OCI-LY7 (cell line): ENCODE results near the gene CATSPER4. TPM values are rescaled to one million over a fixed set of nuclear protein-coding genes. Genes with fewer than 3 reads are reported as not detected.

Source experiments
- BruUV-seq: library from RNA; stranded (reverse); fragments of 400-500 nt; replicated peaks from 2 replicates; lab custom pipeline; 2021; lab: Mats Ljungman, UMichigan
- CTCF ChIA-PET: fragments of 300-600 bp; sonication (Branson Sonifier 250); formaldehyde crosslinking; loops from one replicate; lab custom pipeline; 2022; ENCODE audit warnings: antibody characterized with exemption; ENCODE audit not compliant: unreplicated experiment; lab: Charles Lee
- POLR2A ChIA-PET: fragments of 300-600 bp; sonication (Branson Sonifier 250); formaldehyde crosslinking; loops from one replicate; lab custom pipeline; 2022; ENCODE audit warnings: antibody characterized with exemption; lab: Charles Lee
- DNase-seq: peaks from one replicate; pipeline ENCODE4 v3.0.0-alpha.2; 2015; ENCODE audit warnings: low spot score
- H2AFZ ChIP-seq: fragments of 200-600 bp; sonication (generic), shearing (Covaris generic); 2 replicates; pipeline ENCODE4 v1.6.1; 2014; ENCODE audit warnings: mild to moderate bottlenecking, antibody characterized with exemption, low read length, moderate library complexity
- H3K27ac ChIP-seq: fragments of 200-600 bp; sonication (generic); 2 replicates; pipeline ENCODE4 v1.5.1; 2014; ENCODE audit warnings: mixed run types, low read depth, mild to moderate bottlenecking, moderate library complexity, low read length, inconsistent platforms; ENCODE audit not compliant: poor library complexity, severe bottlenecking
- H3K36me3 ChIP-seq: fragments of 200-600 bp; sonication (generic); 2 replicates; pipeline ENCODE4 v1.6.1; 2014; ENCODE audit warnings: mild to moderate bottlenecking, antibody characterized with exemption, low read length, moderate library complexity, mixed read lengths; ENCODE audit not compliant: insufficient read depth
- H3K4me1 ChIP-seq: fragments of 200-600 bp; sonication (generic); 2 replicates; pipeline ENCODE4 v1.5.1; 2014; ENCODE audit warnings: mild to moderate bottlenecking, low read length; ENCODE audit not compliant: insufficient read depth, poor library complexity, severe bottlenecking
- H3K4me2 ChIP-seq: fragments of 200-600 bp; sonication (generic); 2 replicates; pipeline ENCODE4 v1.6.1; 2014; ENCODE audit warnings: mild to moderate bottlenecking, low read length
- H3K4me3 ChIP-seq: fragments of 200-600 bp; sonication (generic); 2 replicates; pipeline ENCODE4 v1.5.1; 2014; ENCODE audit warnings: mild to moderate bottlenecking, low read depth, low read length; ENCODE audit not compliant: poor library complexity, severe bottlenecking
- H3K79me2 ChIP-seq: fragments of 200-600 bp; sonication (generic); 2 replicates; pipeline ENCODE4 v1.6.1; 2016; ENCODE audit warnings: low read depth, mild to moderate bottlenecking, low read length, moderate library complexity, mixed read lengths; ENCODE audit not compliant: insufficient read depth
- H3K9me2 ChIP-seq: fragments of 200-600 bp; sonication (generic); 2 replicates; pipeline ENCODE4 v1.6.1; 2016; ENCODE audit warnings: mild to moderate bottlenecking, low read length, mixed read lengths; ENCODE audit not compliant: insufficient read depth
- H3K9me3 ChIP-seq: fragments of 200-600 bp; sonication (generic); 2 replicates; pipeline ENCODE4 v1.6.1; 2014; ENCODE audit warnings: mild to moderate bottlenecking, mixed run types, low read length, mixed read lengths
- H4K20me1 ChIP-seq: fragments of 200-600 bp; sonication (generic); 2 replicates; pipeline ENCODE4 v1.6.1; 2014; ENCODE audit warnings: mild to moderate bottlenecking, antibody characterized with exemption, low read length, moderate library complexity, mixed read lengths; ENCODE audit not compliant: insufficient read depth
- EZH2phosphoT487 ChIP-seq: fragments of 200-600 bp; sonication (generic); IDR thresholded peaks from 2 replicates; pipeline ENCODE4 v1.6.1; 2018; ENCODE audit warnings: low read depth, borderline replicate concordance, mild to moderate bottlenecking, mixed run types, antibody characterized with exemption, low read length, moderate library complexity, mixed read lengths
- intact Hi-C: fragments of 100-400 bp; cut with micrococcal nuclease; formaldehyde crosslinking; loops from one replicate; pipeline ENCODE4 v1.10.0; 2022; ENCODE audit not compliant: unreplicated experiment
- total RNA-seq, 2 experiments: library from RNA; depleted of rRNA in 1 of 2; stranded (reverse); fragments of >200 nt in 1 of 2; shearing (Covaris generic) in 1 of 2; gene quantifications; 2 replicates each; pipeline ENCODE4 v1.2.3, GENCODE V29; 2014 to 2022
- TF ChIP-seq, protein P1 (sequence below): fragments of 200-600 bp; sonication (generic); conservative IDR thresholded peaks from 2 replicates; pipeline ENCODE4 v1.5.1; 2014; ENCODE audit warnings: mild to moderate bottlenecking, antibody characterized with exemption, low read length, moderate library complexity, mixed read lengths

The CATSPER4 gene
- total RNA-seq, 2 experiments from 2014 or later: not detected

- Histone ChIP-seq H3K9me2 (no peaks in the 10 kb centered on the region), H3K9me3 (no peaks in the 10 kb centered on the region), H3K4me1 (peaks cover 9% of the 10 kb centered on the region), H3K27ac (peak within 1 kb of the TSS; percentile 24), H3K4me3 (peak within 1 kb of the TSS; percentile 81), H2AFZ (peak within 1 kb of the TSS; percentile 44; the same call in 1 of the 2 replicates), H3K36me3 (peaks cover 22% of the 10 kb centered on the region), H3K4me2 (peak within 1 kb of the TSS; percentile 87), H4K20me1 (no peaks in the 10 kb centered on the region), H3K79me2 (peaks cover 14% of the 10 kb centered on the region)
- peak; percentile 96 for DNase-seq
- CTCF ChIA-PET: interaction anchor here (0.5 kb wide), 1 partner anchor 161 kb away, joined by 4 read pairs; no protein-coding TSS in a partner anchor
- no TSS peak for BruUV-seq
- intact Hi-C loops: loop anchor here (1.0 kb wide), 2 partner anchors 59 to 64 kb away; partner anchors contain the start of genes CEP85 and PDIK1L
- TF ChIP-seq, protein P1, sequence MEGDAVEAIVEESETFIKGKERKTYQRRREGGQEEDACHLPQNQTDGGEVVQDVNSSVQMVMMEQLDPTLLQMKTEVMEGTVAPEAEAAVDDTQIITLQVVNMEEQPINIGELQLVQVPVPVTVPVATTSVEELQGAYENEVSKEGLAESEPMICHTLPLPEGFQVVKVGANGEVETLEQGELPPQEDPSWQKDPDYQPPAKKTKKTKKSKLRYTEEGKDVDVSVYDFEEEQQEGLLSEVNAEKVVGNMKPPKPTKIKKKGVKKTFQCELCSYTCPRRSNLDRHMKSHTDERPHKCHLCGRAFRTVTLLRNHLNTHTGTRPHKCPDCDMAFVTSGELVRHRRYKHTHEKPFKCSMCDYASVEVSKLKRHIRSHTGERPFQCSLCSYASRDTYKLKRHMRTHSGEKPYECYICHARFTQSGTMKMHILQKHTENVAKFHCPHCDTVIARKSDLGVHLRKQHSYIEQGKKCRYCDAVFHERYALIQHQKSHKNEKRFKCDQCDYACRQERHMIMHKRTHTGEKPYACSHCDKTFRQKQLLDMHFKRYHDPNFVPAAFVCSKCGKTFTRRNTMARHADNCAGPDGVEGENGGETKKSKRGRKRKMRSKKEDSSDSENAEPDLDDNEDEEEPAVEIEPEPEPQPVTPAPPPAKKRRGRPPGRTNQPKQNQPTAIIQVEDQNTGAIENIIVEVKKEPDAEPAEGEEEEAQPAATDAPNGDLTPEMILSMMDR: peak; percentile 84
- TF ChIP-seq EZH2phosphoT487: no peak
- POLR2A ChIA-PET: interaction anchor here (0.7 to 0.8 kb wide), 3 partner anchors 57 to 237 kb away, joined by 3 read pairs; partner anchors contain the start of gene CEP85
Observed at GRCh38 chr1:26169669-26170471, 20.5 kb upstream of the CATSPER4 start, which contains the start of gene ZNF593. ZNF593 (plus strand) TSS chr1:26169908; CDS start chr1:26169984, 76 bp downstream.

DNA sequence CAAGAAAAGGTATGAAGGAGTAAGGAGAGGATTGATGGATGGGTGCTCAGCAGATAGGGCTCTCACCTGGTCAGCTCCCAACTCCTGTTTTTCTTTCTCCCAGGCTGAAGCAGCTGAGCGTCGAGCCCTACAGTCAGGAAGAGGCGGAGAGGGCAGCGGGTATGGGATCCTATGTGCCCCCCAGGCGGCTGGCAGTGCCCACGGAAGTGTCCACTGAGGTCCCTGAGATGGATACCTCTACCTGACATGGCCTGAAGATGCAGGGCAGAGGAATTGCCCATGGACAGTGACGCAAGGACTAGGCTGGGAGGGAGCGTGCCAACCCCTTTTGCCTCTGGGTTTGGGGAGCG lies 20.0 kb upstream of the CATSPER4 start:
- Histone ChIP-seq H3K9me2 (no peaks in the 10 kb centered on the region), H3K9me3 (no peaks in the 10 kb centered on the region), H2AFZ (peak overlapping the region; percentile 44; the same call in 1 of the 2 replicates), H3K4me3 (peak overlapping the region; percentile 81), H3K79me2 (peaks cover 14% of the 10 kb centered on the region), H3K36me3 (peaks cover 22% of the 10 kb centered on the region), H3K4me1 (peaks cover 9% of the 10 kb centered on the region), H3K27ac (no peak overlapping the region), H3K4me2 (peak overlapping the region; percentile 87), H4K20me1 (no peaks in the 10 kb centered on the region)
- intact Hi-C loops: no loop called here
- BruUV-seq: TSS peak; percentile 95
- POLR2A ChIA-PET: interaction anchor here (0.8 kb wide), 1 partner anchor 57 kb away, joined by 3 read pairs; no protein-coding TSS in a partner anchor
- no peak for DNase-seq
- no peak for TF ChIP-seq EZH2phosphoT487
- TF ChIP-seq, protein P1: no peak
- CTCF ChIA-PET: no interaction called here
